GM21717 (cell line): ENCODE data around the gene AHCTF1.
"Not testable (repeated sequence)": the region's sequence is repeated elsewhere in the genome, so short reads cannot be mapped to it uniquely, and the experiment has no call there.

Experiments
- ATAC-seq: cut with Tn5 transposase; IDR thresholded peaks from one replicate; pipeline ENCODE4 v1.9.1; 2021; ENCODE audit warnings: mild to moderate bottlenecking, moderate library complexity; ENCODE audit not compliant: unreplicated experiment

AHCTF1 gene

DNA sequence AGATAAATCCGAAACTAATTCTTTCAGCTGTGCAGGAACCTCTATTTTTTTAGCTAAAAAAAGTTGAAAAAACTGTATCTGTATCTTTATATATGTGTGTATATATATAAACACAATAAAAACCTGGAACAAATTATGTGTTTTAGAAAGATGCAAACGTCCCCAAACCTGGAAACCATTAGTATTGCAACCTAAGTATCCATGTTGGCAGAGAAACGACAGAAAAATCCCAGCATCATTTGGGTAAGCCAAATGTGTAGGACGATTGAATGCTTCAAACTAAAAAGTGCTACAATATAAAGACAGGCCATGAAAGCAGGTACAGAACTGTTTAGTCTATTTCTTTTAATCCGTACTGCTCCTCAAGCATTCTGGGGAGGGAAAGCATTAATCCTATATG, 87.9 kb downstream of the AHCTF1 start:
- no peak for ATAC-seq

DNA sequence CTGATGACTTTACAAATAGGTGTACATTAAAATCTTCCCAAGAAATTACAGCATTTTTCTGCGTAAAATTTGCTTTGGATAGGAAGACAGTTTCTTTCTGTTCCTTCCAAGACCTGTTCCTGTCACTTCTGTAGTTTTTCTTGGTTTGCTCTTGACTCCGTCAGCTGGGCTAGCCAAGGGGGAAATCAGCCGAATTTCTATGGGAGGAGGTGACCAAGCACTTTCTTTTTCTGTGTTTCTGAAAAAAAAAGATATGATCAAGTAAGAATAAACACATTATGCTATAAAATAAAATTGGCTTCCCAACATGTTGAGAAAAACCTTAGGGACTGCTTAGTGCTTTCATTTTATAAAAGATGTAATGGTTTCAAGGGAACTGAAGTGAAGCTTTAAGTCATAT, 91.0 kb downstream of the AHCTF1 start:
- ATAC-seq: not testable (repeated sequence)

DNA sequence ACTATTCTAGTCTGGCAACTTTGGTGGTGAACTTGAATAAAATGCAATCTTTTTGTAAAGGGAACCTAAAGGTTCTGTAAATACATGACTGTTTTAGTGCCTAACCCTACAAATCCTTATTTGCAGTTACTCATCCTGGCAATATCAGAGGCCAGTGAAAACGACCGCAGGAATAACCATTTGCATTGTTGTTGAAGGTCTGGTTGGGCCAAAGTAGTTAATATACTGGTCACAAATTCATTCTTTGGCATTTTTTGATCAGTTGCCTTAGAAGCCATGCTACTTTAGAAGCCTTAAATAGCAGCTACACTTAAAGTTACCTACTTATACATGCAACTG, 93.7 kb downstream of the AHCTF1 start:
- no peak for ATAC-seq

DNA sequence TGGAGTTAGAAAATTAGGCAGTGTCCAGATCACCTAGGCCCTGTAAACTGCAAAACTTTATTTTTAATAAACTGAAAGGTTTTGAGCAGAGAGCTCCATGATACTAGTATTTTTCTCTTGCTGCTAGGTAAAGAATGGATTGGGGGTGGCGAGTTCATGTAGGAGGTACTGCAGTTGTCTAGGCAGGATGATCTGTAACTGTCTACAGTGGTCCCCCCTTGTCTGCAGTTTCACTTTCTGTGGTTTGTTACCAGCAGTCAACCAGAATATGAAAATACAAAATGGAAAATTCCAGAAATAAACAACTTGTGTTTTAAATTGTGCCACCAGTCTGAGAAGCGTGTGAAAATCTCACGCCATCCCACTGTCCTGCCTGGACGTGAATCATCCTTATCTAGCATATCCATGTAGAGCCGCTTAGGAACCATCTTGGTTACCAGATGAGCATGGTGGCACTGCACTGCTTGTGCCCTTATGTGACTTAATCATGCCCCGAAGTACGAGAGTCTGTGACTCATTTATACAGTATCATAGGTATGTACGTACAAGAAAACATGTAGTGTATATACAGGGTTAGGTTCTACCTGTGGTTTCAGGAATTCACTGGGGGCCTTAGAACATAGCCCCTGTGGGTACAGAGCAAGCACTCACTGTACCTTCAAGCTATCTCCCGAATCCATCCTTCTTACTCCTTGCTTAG, 94.2 kb downstream of the AHCTF1 start:
- no peak for ATAC-seq

DNA sequence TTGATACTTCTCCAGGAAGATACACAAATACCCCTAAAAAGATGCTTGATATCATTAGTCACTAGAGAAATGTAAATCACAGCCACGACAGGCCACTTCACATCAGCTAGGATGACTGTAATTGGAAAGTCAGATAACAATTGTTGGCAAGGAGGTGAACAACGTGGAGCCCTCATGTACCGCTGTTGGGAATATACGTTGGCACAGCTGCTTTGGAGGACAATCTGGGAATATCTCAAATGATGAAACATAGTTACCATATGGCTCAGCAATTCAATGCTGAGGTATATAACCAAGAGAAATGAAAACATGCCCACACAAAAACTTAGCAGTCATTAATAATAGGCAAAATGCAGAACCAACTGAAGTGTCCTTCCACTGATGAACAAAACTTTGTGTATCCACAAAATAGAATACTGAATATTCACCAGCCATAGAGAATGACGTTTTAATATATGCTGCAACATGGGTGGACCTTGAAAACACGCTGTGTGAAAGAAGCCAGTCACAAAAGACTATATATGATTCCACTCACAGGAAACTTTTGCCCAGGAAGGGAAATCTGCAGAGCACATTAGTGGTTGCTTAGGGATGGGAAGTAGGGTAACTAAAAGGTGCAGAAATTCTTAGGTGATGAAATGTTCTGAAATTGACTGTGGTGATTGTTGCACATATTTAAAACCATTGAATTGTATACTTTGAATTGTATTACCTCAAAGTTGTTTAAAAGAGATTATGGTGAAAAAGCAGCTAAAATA, 95.4 kb downstream of the AHCTF1 start:
- no peak for ATAC-seq

DNA sequence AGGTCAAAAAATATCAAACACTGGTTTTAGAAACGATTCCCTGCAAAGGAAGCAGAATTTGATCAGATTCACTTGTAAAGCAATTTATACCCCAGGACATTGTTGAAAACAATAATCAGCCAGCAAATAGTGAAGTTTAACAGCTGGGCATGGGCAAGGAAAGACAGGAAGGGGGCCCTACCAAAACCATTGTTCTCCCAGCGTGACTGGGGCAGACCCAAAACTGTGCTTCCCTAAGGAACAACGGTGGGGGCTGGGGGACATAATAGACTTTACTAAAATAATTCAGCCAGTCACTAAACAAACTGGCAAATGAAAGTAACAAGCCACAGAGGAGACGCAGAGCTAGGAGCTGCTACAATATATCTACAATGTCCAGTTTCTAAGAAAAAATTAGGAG, 100.2 kb downstream of the AHCTF1 start:
- ATAC-seq: no peak

DNA sequence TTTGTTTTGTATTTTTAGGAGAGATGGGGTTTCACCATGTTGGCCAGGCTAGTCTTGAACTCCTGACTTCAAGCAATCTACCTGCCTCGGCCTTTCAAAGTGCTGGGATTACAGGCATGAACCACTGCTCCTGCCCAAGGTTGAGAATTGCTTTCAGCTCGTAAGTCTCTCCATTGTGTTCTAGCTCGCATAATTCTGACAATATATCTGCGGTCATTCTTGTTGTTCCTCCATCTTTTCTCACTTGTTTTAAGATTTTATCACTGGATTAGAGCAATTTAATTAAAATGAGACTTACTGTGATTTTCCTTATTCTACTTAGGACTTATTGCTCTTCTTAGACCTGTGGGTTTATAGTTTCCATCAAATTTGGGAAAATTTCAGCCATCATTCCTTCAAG, 102.9 kb downstream of the AHCTF1 start:
- no peak for ATAC-seq

DNA sequence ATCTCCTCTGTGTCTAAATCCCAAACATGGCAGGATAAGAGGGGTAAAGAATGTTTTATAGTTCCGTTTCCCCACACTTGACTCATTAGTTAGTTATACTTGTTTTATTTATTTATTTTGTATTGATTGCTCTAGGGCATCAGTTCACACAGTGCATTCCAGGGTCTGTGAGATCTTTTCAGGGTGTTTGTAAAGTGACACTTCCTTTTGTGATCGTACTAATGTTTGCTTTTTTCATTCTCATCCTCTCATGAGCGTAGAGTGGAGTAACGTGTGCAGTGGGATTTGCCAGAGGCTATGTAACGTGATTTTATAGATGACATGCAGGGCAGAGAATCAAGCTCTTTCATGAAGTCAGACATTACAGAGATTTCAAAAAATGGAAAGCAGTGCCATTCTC, 104.4 kb downstream of the AHCTF1 start:
- no peak for ATAC-seq

DNA sequence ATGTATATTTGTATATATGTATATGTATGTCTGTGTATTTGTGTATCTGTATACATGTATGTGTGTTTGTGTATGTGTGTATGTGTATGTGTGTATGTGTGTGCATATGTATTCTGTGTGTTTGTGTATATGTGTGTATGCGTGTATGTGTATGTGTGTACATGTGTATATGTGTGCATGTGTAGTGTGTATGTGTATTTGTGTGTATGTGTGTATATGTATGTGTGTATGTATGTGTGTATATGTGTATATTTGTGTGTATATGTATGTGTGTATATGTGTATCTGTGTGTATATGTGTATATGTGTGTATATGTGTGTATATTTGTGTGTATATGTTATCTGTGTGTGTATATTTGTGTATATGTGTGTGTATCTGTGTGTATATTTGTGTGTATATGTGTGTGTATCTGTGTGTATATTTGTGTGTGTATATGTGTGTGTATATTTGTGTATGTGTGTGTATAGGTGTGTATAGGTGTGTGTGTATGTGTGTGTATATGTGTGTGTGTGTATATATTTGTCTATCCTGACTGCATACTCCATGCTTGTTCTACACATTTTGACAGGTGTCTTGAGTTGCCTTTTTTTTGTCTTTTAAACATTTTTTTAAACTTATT, 106.1 kb downstream of the AHCTF1 start:
- no peak for ATAC-seq

DNA sequence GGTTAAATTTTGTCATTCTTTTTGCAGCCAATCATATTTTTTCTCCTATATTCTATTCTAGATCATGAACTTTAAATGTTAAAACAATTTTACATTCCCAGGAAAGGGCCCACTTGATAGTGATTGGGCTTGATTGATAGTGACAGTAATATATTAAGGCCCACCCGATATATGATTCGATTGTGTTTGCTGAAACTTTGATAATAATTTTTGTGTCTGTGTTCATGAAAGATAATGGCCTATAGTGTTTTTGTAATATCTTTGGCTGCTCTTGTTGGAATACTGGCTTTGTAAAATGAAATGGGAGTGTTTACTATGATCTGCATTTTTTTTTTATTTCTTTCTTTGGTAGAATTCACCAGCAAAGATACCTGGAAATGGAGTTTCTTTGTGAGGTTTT, 107.2 kb downstream of the AHCTF1 start:
- ATAC-seq: no peak

DNA sequence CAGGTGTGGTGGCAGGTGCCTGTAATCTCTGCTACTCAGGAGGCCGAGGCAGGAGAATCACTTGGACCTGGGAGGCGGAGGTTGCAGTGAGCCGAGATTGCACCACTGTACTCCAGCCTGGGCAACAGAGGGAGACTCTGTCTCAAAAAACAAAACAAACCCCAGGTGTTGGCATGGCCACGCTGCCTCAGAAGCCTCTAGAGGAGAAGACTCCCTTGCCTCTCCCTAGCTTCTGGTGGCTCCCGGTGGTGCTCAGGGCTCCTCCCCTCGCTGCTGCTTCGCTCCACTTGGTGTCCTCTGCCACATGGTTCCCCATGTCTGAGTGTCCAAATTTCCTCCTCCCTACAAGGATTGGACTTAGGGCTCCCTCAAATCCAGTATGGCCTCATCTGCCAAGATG, 109.6 kb downstream of the AHCTF1 start:
- ATAC-seq: not testable (repeated sequence)

DNA sequence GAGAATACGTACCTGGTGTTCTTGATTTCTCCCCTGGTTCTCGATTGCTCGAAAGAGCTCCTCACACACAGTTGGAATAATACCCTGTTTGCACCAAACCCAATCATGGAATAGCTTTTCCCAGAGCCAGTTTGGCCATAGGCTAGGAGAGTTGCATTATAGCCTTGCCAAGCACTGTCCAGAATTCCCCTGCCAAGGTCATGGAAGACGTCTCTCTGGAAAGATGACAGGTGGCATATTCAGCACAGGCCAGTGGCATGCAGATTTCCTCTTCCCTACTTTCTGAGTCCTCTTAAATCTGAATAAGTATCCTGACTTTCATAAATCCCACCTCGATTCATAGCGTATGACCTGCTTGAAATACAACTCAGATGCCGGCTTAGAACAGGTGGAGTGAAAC, 111.1 kb downstream of the AHCTF1 start:
- ATAC-seq: no peak

DNA sequence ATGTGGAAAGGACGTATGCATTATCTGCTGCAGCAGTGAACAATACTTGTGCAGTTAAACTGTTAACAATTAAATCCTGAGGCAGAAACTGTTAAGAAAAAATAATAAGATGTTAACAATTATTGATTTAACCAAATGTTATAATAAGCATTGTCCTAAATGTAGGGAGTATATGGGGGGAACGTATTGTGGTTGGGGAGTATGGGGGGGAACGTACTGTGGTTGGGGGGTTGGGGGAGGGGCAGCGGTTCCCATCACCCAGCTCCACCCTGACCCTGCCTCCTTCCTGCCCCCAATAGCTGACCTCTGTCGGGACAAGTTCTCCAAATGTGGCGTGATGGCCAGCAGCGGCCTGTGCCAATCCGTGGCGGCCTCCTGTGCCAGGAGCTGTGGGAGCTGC, 114.0 kb downstream of the AHCTF1 start:
- ATAC-seq: not testable (repeated sequence)

DNA sequence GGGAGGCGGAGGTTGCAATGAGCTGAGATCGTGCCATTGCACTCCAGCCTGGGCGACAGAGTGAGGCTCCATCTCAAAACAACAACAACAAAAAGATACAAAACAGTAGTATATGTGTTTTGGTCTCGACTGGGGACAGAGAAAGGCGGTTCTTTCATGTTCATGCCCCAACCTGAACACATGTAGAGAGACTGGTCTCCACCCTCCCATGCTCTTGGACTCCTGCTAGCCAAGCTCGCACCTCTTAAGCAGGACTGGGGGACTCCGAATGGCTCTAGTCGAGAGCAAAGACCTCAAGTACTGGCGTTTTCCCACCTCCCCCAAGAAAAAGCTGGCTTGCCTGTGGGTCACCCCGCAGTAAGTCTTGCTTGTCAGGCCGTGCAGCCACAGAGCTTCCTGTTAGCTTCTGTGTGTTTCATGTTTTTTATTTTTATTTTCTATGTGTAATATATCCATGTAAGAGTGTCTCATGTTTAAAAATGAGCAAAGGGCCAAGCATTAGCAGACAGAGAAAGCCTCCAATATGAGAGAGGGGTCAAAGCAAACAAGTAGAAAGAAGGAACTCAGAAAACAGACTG, 116.0 kb downstream of the AHCTF1 start:
- no peak for ATAC-seq

DNA sequence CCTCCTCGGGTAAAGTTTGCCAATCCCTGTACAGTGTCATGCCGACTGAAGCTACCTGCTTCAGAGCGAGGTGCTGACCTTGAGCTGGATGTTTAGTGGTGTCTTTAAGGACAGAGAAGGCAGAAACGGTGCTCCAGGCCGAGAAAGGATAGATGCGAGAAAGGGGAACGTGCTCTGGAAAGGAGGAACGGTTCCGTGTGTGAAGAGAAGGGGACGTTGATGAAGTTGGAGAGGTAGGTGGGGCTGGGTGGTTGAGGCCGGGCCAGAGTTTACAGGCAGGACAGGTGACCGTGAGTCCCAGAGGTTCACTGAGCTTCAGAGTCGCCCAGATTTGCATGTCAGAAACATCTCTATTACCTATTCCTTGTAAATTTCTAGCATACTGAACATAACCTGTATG, 116.9 kb downstream of the AHCTF1 start:
- ATAC-seq: no peak

DNA sequence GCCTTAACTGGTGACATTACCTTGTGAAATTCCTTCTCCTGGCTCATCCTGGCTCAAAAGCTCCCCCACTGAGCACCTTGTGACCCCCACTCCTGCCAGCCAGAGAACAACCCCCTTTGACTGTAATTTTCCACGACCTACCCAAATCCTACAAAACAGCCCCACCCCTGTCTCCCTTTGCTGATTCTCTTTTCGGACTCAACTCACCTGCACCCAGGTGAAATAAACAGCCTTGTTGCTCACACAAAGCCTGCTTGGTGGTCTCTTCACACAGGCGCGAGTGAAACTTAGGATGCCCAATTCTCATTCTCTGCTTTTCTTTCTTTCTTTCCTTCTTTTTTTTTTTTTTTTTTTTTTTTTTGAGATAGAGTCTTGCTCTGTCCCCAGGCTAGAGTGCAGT, 118.4 kb downstream of the AHCTF1 start:
- ATAC-seq: not testable (repeated sequence)

DNA sequence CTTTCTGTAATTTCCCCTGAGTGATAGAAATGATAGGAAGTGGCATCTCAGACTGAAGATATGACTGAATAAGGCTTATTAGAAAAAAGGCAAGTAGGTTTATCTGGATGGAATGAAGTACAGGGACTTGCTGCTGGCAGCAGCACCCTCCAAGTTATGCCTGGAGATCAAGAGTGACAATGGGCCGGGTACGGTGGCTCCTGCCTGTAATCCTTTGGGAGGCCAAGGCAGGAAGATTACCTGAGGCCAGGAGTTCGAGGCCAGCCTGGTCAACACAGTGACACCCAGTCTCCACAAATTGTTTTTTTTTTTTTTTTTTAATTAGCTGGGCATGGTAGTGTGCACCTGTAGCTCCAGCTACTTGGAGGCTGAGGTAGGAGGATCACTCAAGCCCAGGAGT, 119.8 kb downstream of the AHCTF1 start:
- ATAC-seq: no peak

DNA sequence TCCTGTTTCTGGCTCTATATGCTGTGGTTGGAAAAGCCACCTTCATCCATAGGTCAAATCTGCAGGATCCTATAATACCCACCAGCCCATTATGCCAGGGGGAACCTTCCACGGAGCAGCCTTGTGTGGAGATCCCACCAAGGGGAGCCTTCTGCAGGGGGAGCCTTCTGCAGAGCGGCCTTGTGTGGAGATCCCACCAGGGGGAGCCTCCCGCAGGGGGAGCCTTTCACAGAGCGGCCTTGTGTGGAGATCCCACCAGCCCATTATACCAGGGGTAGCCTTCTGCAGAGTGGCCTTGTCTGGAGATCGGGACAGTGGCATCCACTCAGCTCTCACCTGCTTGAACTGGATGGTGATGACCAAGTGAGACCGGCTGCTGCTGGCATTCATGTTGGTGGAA, 122.3 kb downstream of the AHCTF1 start:
- no peak for ATAC-seq

DNA sequence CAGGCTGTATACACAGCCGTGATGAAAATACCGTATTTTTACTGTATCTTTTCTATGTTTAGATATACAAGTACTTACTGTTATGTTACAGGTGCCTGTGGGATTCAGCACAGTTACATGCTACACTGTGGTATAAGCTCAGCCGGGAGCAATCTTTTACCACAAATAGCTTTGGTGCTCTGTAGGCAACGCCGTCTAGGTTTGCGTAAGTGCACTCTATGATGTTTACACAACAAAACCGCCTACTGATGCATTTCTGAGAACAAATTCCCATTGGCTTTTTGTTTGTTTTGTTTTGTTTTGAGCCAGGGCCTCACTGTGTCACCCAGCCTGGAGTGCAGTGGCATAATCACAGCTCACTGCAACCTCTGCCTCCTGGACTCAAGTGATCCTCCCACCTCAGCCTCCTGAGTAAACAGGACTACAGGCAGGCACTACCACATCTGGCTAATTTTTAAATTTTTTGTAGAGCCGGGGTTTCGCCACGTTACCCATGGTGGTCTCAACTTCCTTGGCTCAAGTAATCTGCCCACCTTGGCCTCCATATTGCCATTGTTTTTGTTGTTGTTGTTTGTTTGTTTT, 126.5 kb downstream of the AHCTF1 start:
- ATAC-seq: no peak

DNA sequence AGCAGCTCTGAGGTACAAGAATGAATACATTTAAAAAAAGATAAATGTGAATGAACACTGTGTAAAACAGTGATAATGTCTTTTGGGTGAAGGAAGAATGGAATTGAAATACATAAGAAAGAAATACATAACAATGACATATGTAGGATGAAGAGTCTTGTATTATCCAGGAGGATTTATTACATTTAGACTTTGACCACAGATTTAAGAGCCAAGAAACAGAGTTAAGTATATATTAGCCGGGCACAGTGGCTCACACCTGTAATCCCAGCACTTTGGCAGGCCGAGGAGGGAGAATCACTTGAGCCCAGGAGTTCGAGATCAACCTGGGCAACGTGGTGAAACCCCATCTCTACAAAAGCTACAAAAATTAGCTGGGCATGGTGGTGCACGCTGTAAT, 127.9 kb downstream of the AHCTF1 start:
- no peak for ATAC-seq

DNA sequence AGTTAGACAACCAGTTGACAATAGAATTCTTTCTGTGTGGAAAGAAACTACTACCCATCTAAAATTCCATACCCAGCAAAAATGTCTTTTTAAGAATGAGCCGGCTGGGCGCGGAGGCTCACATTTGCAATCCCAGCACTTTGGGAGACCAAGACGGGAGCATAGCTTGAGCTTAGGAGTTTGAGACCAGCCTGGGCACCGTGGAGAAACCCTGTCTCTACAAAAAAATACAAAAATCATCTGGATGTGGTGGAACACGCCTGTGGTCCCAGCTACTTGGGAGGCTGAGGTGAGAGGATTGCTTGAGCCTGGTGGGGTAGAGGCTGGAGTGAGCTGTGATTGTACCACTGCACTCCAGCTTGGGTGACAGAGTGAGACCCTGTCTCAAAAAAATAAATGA, 128.4 kb downstream of the AHCTF1 start:
- ATAC-seq: no peak
